ENCODE results near the gene BIN1. TPM values are rescaled to one million over a fixed set of nuclear protein-coding genes. Genes with fewer than 3 reads are reported as not detected.

BIN1 gene
- total RNA-seq, 2 experiments from 2014 or later, result 95.2 to 102 TPM

- Mint-ChIP-seq H3K4me3 (no peak overlapping the region), H3K27me3 (peaks cover 16% of the 10 kb centered on the region), H3K36me3 (ENCODE audit: low read depth) (no peaks in the 10 kb centered on the region), H3K27ac (no peak overlapping the region), H3K9me3 (no peaks in the 10 kb centered on the region), H3K4me1 (ENCODE audit: low read depth) (no peaks in the 10 kb centered on the region)
- ChIA-PET POLR2A (no interaction called here), CTCF (interaction anchor here (1.4 kb wide), 1 partner anchor 42 kb away, joined by 3 read pairs; no protein-coding TSS in a partner anchor)
- TF ChIP-seq CTCF (IDR thresholded peaks at IDR 0.05), result no peak
- DNase-seq (no peak), ATAC-seq (no peak)
- intact Hi-C loops (cut with micrococcal nuclease), result no loop called here
These were observed 92.7 kb downstream of the BIN1 start for GRCh38 chr2:127014224-127014623.

GRCh38 chr2:127012868-127013267, 94.1 kb downstream of the BIN1 start:
- no peak for DNase-seq
- Mint-ChIP-seq H3K27me3 (peaks cover 24% of the 10 kb centered on the region), H3K36me3 (ENCODE audit: low read depth) (no peaks in the 10 kb centered on the region), H3K9me3 (no peaks in the 10 kb centered on the region), H3K4me1 (ENCODE audit: low read depth) (no peaks in the 10 kb centered on the region), H3K4me3 (no peak overlapping the region), H3K27ac (no peak overlapping the region)
- no peak for ATAC-seq
- no peak for TF ChIP-seq CTCF (IDR thresholded peaks at IDR 0.05)
- intact Hi-C loops (cut with micrococcal nuclease), result no loop called here
- CTCF ChIA-PET, result interaction anchor here (1.4 kb wide), 1 partner anchor 41 kb away, joined by 3 read pairs; no protein-coding TSS in a partner anchor
- POLR2A ChIA-PET, result no interaction called here

GRCh38 chr2:127012215-127012614, 94.7 kb downstream of the BIN1 start:
- no peaks in the 10 kb centered on the region for H3K9me3 Mint-ChIP-seq
- ChIA-PET CTCF (no interaction called here), POLR2A (no interaction called here)
- no peak for ATAC-seq
- DNase-seq, result no peak
- no peaks in the 10 kb centered on the region for H3K36me3 Mint-ChIP-seq (ENCODE audit: low read depth)
- no peaks in the 10 kb centered on the region for H3K4me1 Mint-ChIP-seq (ENCODE audit: low read depth)
- intact Hi-C loops (cut with micrococcal nuclease), result no loop called here
- TF ChIP-seq CTCF (IDR thresholded peaks at IDR 0.05), result no peak
- H3K4me3 Mint-ChIP-seq, result no peak overlapping the region
- peaks cover 24% of the 10 kb centered on the region for H3K27me3 Mint-ChIP-seq
- H3K27ac Mint-ChIP-seq, result no peak overlapping the region

- ATAC-seq, result no peak
- no peaks in the 10 kb centered on the region for H3K4me1 Mint-ChIP-seq (ENCODE audit: low read depth)
- peaks cover 22% of the 10 kb centered on the region for H3K27me3 Mint-ChIP-seq
- H3K9me3 Mint-ChIP-seq, result no peaks in the 10 kb centered on the region
- no peak overlapping the region for H3K4me3 Mint-ChIP-seq
- no peak overlapping the region for H3K27ac Mint-ChIP-seq
- intact Hi-C loops (cut with micrococcal nuclease), result no loop called here
- no peak for TF ChIP-seq CTCF (IDR thresholded peaks at IDR 0.05)
- ChIA-PET POLR2A (no interaction called here), CTCF (no interaction called here)
- DNase-seq, result no peak
- no peaks in the 10 kb centered on the region for H3K36me3 Mint-ChIP-seq (ENCODE audit: low read depth)
These were observed 95.2 kb downstream of the BIN1 start for GRCh38 chr2:127011796-127012195.

GRCh38 chr2:127011231-127011661, 95.7 kb downstream of the BIN1 start:
- ATAC-seq (no peak), DNase-seq (no peak)
- ChIA-PET POLR2A (no interaction called here), CTCF (no interaction called here)
- H3K4me1 Mint-ChIP-seq (ENCODE audit: low read depth), result no peaks in the 10 kb centered on the region
- H3K4me3 Mint-ChIP-seq, result no peak overlapping the region
- no peaks in the 10 kb centered on the region for H3K36me3 Mint-ChIP-seq (ENCODE audit: low read depth)
- H3K9me3 Mint-ChIP-seq, result no peaks in the 10 kb centered on the region
- peaks cover 22% of the 10 kb centered on the region for H3K27me3 Mint-ChIP-seq
- no peak overlapping the region for H3K27ac Mint-ChIP-seq
- TF ChIP-seq CTCF (IDR thresholded peaks at IDR 0.05), result no peak
- intact Hi-C loops (cut with micrococcal nuclease), result no loop called here
